ENCODE measurements around the gene CNTNAP5. TPM values are rescaled to one million over a fixed set of nuclear protein-coding genes. Genes with fewer than 3 reads are reported as not detected.

The CNTNAP5 gene
- total RNA-seq, 4 donors from 2014 or later, result not detected

- 38% methylated on average over 1 of the region's 1 CpG for WGBS
- Histone ChIP-seq H3K4me3 (no peak overlapping the region), H3K9me3 (no peaks in the 10 kb centered on the region), H3K27me3 (no peaks in the 10 kb centered on the region), H3K27ac (no peak overlapping the region), H3K4me1 (no peaks in the 10 kb centered on the region), H3K36me3 (no peaks in the 10 kb centered on the region)
- TF ChIP-seq, protein P1, sequence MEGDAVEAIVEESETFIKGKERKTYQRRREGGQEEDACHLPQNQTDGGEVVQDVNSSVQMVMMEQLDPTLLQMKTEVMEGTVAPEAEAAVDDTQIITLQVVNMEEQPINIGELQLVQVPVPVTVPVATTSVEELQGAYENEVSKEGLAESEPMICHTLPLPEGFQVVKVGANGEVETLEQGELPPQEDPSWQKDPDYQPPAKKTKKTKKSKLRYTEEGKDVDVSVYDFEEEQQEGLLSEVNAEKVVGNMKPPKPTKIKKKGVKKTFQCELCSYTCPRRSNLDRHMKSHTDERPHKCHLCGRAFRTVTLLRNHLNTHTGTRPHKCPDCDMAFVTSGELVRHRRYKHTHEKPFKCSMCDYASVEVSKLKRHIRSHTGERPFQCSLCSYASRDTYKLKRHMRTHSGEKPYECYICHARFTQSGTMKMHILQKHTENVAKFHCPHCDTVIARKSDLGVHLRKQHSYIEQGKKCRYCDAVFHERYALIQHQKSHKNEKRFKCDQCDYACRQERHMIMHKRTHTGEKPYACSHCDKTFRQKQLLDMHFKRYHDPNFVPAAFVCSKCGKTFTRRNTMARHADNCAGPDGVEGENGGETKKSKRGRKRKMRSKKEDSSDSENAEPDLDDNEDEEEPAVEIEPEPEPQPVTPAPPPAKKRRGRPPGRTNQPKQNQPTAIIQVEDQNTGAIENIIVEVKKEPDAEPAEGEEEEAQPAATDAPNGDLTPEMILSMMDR (IDR thresholded peaks at IDR 0.05), result no peak
- no peak for TF ChIP-seq POLR2AphosphoS5 (IDR thresholded peaks at IDR 0.05)
- no peak for TF ChIP-seq EP300 (IDR thresholded peaks at IDR 0.05)
- TF ChIP-seq POLR2A (IDR thresholded peaks at IDR 0.05), result no peak
- no peak for DNase-seq (ENCODE audit: low spot score in 2 of 2)
Observed at GRCh38 chr2:124257120-124257519, 232.0 kb downstream of the CNTNAP5 start.

GRCh38 chr2:124258140-124258880, 233.2 kb downstream of the CNTNAP5 start:
- 89% methylated on average over 6 of the region's 6 CpGs for WGBS
- H3K9me3 ChIP-seq, result no peaks in the 10 kb centered on the region
- no peaks in the 10 kb centered on the region for H3K4me1 ChIP-seq
- DNase-seq (ENCODE audit: low spot score in 2 of 2), result no peak
- H3K36me3 ChIP-seq, result no peaks in the 10 kb centered on the region
- no peaks in the 10 kb centered on the region for H3K27me3 ChIP-seq
- TF ChIP-seq EP300 (IDR thresholded peaks at IDR 0.05) (no peak), POLR2A (IDR thresholded peaks at IDR 0.05) (no peak), POLR2AphosphoS5 (IDR thresholded peaks at IDR 0.05) (no peak)
- TF ChIP-seq, protein P1 (IDR thresholded peaks at IDR 0.05), result no peak
- no peak overlapping the region for H3K27ac ChIP-seq
- H3K4me3 ChIP-seq, result no peak overlapping the region

DNA sequence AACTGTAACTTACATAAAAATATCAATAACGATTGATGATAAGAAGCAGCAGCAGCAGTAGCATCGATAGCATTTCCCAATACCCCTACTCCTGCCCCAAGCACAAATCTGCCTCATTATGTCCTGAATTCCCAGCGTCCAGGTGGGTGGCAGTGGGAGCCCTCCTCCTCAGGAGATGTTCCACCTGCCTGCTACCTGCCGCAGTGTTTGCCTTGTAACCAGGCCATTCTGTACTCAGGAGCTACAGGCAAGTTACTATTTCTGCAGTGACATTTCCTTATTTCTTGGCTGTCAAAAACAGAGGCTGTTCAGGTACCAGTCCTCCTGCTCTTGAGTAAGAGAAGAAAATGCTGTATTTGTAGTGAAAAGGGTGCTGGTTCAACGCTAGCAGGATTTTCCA, 236.4 kb downstream of the CNTNAP5 start:
- DNase-seq (ENCODE audit: low spot score in 2 of 2), result no peak
- TF ChIP-seq POLR2AphosphoS5 (IDR thresholded peaks at IDR 0.05), result no peak
- TF ChIP-seq POLR2A (IDR thresholded peaks at IDR 0.05), result no peak
- TF ChIP-seq, protein P1 (IDR thresholded peaks at IDR 0.05), result no peak
- TF ChIP-seq EP300 (IDR thresholded peaks at IDR 0.05), result no peak
- Histone ChIP-seq H3K27ac (no peak overlapping the region), H3K9me3 (no peaks in the 10 kb centered on the region), H3K4me3 (no peak overlapping the region), H3K36me3 (no peaks in the 10 kb centered on the region), H3K27me3 (no peaks in the 10 kb centered on the region), H3K4me1 (no peaks in the 10 kb centered on the region)
- WGBS, result 82% methylated on average over 5 of the region's 5 CpGs

GRCh38 chr2:124264551-124265091, 239.5 kb downstream of the CNTNAP5 start:
- no peak for DNase-seq (ENCODE audit: low spot score in 2 of 2)
- Histone ChIP-seq H3K4me3 (no peak overlapping the region), H3K36me3 (no peaks in the 10 kb centered on the region), H3K27me3 (no peaks in the 10 kb centered on the region), H3K4me1 (no peaks in the 10 kb centered on the region), H3K27ac (no peak overlapping the region), H3K9me3 (no peaks in the 10 kb centered on the region)
- 71% methylated on average over 5 of the region's 6 CpGs for WGBS
- TF ChIP-seq EP300 (IDR thresholded peaks at IDR 0.05) (no peak), POLR2A (IDR thresholded peaks at IDR 0.05) (no peak), POLR2AphosphoS5 (IDR thresholded peaks at IDR 0.05) (no peak)
- TF ChIP-seq, protein P1 (IDR thresholded peaks at IDR 0.05), result no peak

DNA sequence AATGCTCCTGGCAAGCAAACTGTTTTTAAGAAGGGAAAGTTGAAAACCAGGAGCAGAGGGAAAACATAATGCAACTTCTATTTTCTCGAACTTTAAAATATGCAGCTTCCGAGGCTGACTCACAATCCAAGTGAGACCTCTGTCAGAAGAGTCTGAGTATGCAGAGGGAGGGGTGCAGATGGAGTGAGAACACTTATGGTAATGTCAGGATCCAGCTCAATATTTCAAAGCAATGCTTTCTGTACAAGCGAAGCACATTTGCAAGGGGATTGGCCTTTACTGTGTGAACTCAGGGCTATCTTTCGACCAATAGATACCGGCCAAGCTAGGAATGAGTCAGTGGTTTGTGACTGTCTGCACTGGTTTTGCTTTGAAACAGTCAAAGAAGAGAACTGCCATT, 242.7 kb downstream of the CNTNAP5 start:
- Histone ChIP-seq H3K27ac (no peak overlapping the region), H3K27me3 (no peaks in the 10 kb centered on the region), H3K36me3 (no peaks in the 10 kb centered on the region), H3K4me3 (no peak overlapping the region), H3K4me1 (no peaks in the 10 kb centered on the region), H3K9me3 (no peaks in the 10 kb centered on the region)
- WGBS, result 73% methylated on average over 5 of the region's 5 CpGs
- TF ChIP-seq EP300 (IDR thresholded peaks at IDR 0.05), result no peak
- no peak for TF ChIP-seq POLR2A (IDR thresholded peaks at IDR 0.05)
- TF ChIP-seq POLR2AphosphoS5 (IDR thresholded peaks at IDR 0.05), result no peak
- TF ChIP-seq, protein P1 (IDR thresholded peaks at IDR 0.05), result no peak
- DNase-seq (ENCODE audit: low spot score in 2 of 2), result no peak
